ENCODE data around the gene MAST4. TPM values are rescaled to one million over a fixed set of nuclear protein-coding genes. Genes with fewer than 3 reads are reported as not detected.

Gene MAST4
- total and polyA plus RNA-seq, 2 donors (not counting 1 experiment from before 2014, with no cell fraction given): 2.5 to 57.1 TPM

DNA sequence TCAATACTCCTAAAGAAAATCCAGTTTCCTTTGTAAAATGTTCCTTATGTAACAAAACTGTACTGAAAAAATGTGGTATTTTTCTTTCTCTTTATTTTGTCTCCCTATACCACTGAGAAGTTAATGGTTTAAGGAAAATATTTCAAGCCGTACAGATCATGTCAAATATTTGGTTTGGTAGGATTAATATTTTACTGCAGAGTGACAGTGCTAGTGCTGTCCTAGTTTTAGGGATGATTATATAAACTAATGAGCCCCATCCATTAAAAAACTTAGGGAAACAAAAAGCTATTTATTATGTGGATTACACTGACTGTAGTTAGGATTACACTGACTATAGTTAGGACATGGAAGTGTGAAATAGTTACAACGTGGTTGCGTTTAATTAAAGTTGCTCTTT lies 391.3 kb downstream of the MAST4 start:
- Histone ChIP-seq H4K20me1 (ENCODE audit: control insufficient read depth, insufficient read depth, low read length, poor library complexity, severe bottlenecking) (no peaks in the 10 kb centered on the region), H3K9ac (ENCODE audit: low read length) (no peak overlapping the region), H3K27me3 (replicated peaks in 1 of 4; ENCODE audit: control extremely low read depth in 1 of 4, control insufficient read depth in 3 of 4, insufficient read depth in 4 of 4, low read length in 3 of 4) (no peaks in the 10 kb centered on the region), H3K4me2 (replicated peaks; ENCODE audit: low read depth, low read length, poor library complexity, severe bottlenecking) (no peak overlapping the region), H3K27ac (ENCODE audit: low read length in 2 of 2) (no peak overlapping the region), H2AFZ (ENCODE audit: insufficient read depth, low read depth, low read length, poor library complexity, severe bottlenecking) (no peak overlapping the region), H3K4me3 (ENCODE audit: control extremely low read depth in 1 of 5, extremely low read depth in 1 of 5, insufficient read depth in 1 of 5, low read depth in 2 of 5, low read length in 4 of 5) (no peak overlapping the region), H3K36me3 (replicated peaks in 1 of 2; ENCODE audit: control extremely low read depth in 1 of 2, control insufficient read depth in 1 of 2, extremely low read depth in 1 of 2, insufficient read depth in 2 of 2, low read length in 1 of 2) (no peaks in the 10 kb centered on the region), H3K79me2 (ENCODE audit: control insufficient read depth, insufficient read depth, low read length) (no peaks in the 10 kb centered on the region), H3K9me3 (ENCODE audit: control extremely low read depth in 1 of 3, control insufficient read depth in 2 of 3, insufficient read depth in 1 of 3, low read length in 2 of 3) (no peaks in the 10 kb centered on the region), H3K4me1 (ENCODE audit: control insufficient read depth in 2 of 2, insufficient read depth in 2 of 2, low read length in 2 of 2) (no peaks in the 10 kb centered on the region)
- Mint-ChIP-seq H3K4me1 (peaks cover 2% of the 10 kb centered on the region), H3K27me3 (no peaks in the 10 kb centered on the region), H3K4me3 (no peak overlapping the region), H3K9me3 (ENCODE audit: insufficient read depth) (no peaks in the 10 kb centered on the region), H3K27ac (no peak overlapping the region)
- no peak for ATAC-seq (ENCODE audit: low read depth)
- ChIA-PET POLR2A (no interaction called here), CTCF (interaction anchor here (0.6 to 2.8 kb wide), 18 partner anchors 8 to 1227 kb away, joined by 3 to 11 read pairs (median 4); no protein-coding TSS in a partner anchor)
- WGBS (ENCODE audit: insufficient coverage): no CpG with 5 or more reads among the region's 3 CpGs
- intact Hi-C loops (cut with micrococcal nuclease): no loop called here
- TF ChIP-seq EZH2 (IDR thresholded peaks at IDR 0.05; ENCODE audit: borderline replicate concordance, insufficient read depth, low read depth, low read length, poor library complexity, severe bottlenecking): no peak
- TF ChIP-seq, protein P1, sequence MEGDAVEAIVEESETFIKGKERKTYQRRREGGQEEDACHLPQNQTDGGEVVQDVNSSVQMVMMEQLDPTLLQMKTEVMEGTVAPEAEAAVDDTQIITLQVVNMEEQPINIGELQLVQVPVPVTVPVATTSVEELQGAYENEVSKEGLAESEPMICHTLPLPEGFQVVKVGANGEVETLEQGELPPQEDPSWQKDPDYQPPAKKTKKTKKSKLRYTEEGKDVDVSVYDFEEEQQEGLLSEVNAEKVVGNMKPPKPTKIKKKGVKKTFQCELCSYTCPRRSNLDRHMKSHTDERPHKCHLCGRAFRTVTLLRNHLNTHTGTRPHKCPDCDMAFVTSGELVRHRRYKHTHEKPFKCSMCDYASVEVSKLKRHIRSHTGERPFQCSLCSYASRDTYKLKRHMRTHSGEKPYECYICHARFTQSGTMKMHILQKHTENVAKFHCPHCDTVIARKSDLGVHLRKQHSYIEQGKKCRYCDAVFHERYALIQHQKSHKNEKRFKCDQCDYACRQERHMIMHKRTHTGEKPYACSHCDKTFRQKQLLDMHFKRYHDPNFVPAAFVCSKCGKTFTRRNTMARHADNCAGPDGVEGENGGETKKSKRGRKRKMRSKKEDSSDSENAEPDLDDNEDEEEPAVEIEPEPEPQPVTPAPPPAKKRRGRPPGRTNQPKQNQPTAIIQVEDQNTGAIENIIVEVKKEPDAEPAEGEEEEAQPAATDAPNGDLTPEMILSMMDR (IDR thresholded peaks at IDR 0.05): no peak
- no peak for DNase-seq

DNA sequence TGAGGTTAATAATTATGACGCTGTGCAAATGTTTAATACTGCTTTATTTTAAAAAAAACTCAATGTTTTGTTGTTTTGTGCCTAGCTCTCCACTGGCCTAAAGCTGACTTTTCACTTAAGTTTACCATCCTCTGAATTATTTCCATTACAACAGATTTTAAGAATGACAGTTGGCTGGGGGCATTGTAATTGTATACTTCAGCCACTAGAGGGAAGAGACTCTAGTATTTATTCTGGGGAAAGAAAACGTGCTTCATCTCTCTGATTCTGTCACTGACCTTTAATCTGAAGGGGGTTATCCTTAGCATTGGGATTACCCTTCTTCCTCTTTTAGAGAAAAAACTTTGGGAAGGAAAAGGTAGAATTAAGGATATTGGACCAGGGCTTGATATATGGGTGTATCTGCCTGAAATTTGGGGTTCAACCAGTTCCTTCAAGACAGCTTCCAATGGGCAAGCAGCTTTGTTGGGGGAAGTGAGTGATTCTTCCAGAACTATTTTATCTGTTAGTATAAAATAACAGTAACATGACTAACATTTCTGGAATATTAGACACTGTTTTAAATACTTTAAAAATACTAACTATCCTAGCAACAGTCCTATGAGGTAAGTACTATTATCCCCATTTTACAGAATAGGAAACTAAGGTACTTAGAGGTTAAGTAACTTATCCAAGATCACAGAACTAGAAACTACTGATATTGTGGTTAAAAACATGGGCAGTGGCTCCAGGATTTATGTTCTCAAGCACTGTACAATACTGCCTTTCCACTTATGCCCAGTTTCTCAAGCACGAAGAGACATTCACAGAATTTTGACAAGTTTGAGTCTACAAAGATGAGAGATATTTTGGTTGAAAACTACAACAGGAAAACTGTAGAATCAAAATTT lies 392.0 kb downstream of the MAST4 start:
- no peaks in the 10 kb centered on the region for H3K27me3 Mint-ChIP-seq
- ChIA-PET POLR2A (no interaction called here), CTCF (interaction anchor here (0.8 to 2.8 kb wide), 14 partner anchors 9 to 1226 kb away, joined by 3 to 11 read pairs (median 4); no protein-coding TSS in a partner anchor)
- H3K9me3 Mint-ChIP-seq (ENCODE audit: insufficient read depth): no peaks in the 10 kb centered on the region
- Histone ChIP-seq H3K4me3 (ENCODE audit: control extremely low read depth in 1 of 5, extremely low read depth in 1 of 5, insufficient read depth in 1 of 5, low read depth in 2 of 5, low read length in 4 of 5) (no peak overlapping the region), H4K20me1 (ENCODE audit: control insufficient read depth, insufficient read depth, low read length, poor library complexity, severe bottlenecking) (no peaks in the 10 kb centered on the region), H2AFZ (ENCODE audit: insufficient read depth, low read depth, low read length, poor library complexity, severe bottlenecking) (no peak overlapping the region), H3K9me3 (ENCODE audit: control extremely low read depth in 1 of 3, control insufficient read depth in 2 of 3, insufficient read depth in 1 of 3, low read length in 2 of 3) (no peaks in the 10 kb centered on the region), H3K9ac (ENCODE audit: low read length) (no peak overlapping the region), H3K4me2 (replicated peaks; ENCODE audit: low read depth, low read length, poor library complexity, severe bottlenecking) (no peak overlapping the region), H3K27me3 (replicated peaks in 1 of 4; ENCODE audit: control extremely low read depth in 1 of 4, control insufficient read depth in 3 of 4, insufficient read depth in 4 of 4, low read length in 3 of 4) (no peaks in the 10 kb centered on the region), H3K79me2 (ENCODE audit: control insufficient read depth, insufficient read depth, low read length) (no peaks in the 10 kb centered on the region), H3K27ac (ENCODE audit: low read length in 2 of 2) (no peak overlapping the region), H3K4me1 (ENCODE audit: control insufficient read depth in 2 of 2, insufficient read depth in 2 of 2, low read length in 2 of 2) (peaks cover 0 to 2% of the 10 kb centered on the region in 2 donors), H3K36me3 (replicated peaks in 1 of 2; ENCODE audit: control extremely low read depth in 1 of 2, control insufficient read depth in 1 of 2, extremely low read depth in 1 of 2, insufficient read depth in 2 of 2, low read length in 1 of 2) (no peaks in the 10 kb centered on the region)
- intact Hi-C loops (cut with micrococcal nuclease): loop anchor here (1.0 to 2.0 kb wide), 2 partner anchors 17 to 221 kb away; no protein-coding TSS in a partner anchor
- ATAC-seq (ENCODE audit: low read depth) (peak; percentile 58), DNase-seq (peak; percentile 43)
- H3K27ac Mint-ChIP-seq: no peak overlapping the region
- TF ChIP-seq, protein P1 (IDR thresholded peaks at IDR 0.05): peak; percentile 98
- no peak for TF ChIP-seq EZH2 (IDR thresholded peaks at IDR 0.05; ENCODE audit: borderline replicate concordance, insufficient read depth, low read depth, low read length, poor library complexity, severe bottlenecking)
- no peak overlapping the region for H3K4me3 Mint-ChIP-seq
- WGBS (ENCODE audit: insufficient coverage): no CpG with 5 or more reads among the region's 3 CpGs
- H3K4me1 Mint-ChIP-seq: peaks cover 2% of the 10 kb centered on the region

Measured in B cell (primary cell).